ENCODE data around the gene ACSS2. TPM values are rescaled to one million over a fixed set of nuclear protein-coding genes. Genes with fewer than 3 reads are reported as not detected.

Gene ACSS2
- total RNA-seq, 4 donors from 2014 or later = 48.5 to 89.6 (median 68.1) TPM

DNA sequence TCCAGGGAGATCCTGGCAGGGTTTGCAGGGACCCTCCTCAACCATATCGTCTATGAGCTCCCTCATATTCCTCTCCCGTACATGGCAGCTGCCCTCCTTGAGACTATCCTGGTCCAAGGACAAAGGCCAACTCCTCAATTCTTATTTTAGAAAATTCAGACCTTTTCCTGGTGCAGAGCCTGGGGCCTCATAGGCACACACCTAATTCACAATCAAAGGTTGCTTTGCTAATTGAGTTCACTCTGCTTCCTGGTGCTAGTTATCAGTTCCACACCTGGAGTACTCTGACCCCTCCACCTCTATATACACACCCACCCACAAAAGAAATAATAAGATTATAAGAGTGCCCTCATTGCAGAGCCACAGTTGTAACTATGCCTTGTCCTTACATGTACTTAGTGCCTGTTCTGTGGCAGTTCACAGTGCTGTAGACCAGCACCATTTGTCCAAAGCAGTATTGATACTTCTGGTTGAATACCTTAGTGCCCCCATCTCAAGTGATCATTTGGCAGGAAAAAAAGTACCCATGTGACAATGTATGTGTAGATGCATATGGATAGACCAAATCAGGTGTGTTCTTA, 40.5 kb downstream of the ACSS2 start:
- no peaks in the 10 kb centered on the region for H3K36me3 ChIP-seq
- H3K4me3 ChIP-seq (replicated peaks in 1 of 3) = no peak overlapping the region
- DNase-seq = no peak
- H3K4me1 ChIP-seq = no peaks in the 10 kb centered on the region
- TF ChIP-seq, protein P1, sequence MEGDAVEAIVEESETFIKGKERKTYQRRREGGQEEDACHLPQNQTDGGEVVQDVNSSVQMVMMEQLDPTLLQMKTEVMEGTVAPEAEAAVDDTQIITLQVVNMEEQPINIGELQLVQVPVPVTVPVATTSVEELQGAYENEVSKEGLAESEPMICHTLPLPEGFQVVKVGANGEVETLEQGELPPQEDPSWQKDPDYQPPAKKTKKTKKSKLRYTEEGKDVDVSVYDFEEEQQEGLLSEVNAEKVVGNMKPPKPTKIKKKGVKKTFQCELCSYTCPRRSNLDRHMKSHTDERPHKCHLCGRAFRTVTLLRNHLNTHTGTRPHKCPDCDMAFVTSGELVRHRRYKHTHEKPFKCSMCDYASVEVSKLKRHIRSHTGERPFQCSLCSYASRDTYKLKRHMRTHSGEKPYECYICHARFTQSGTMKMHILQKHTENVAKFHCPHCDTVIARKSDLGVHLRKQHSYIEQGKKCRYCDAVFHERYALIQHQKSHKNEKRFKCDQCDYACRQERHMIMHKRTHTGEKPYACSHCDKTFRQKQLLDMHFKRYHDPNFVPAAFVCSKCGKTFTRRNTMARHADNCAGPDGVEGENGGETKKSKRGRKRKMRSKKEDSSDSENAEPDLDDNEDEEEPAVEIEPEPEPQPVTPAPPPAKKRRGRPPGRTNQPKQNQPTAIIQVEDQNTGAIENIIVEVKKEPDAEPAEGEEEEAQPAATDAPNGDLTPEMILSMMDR (IDR thresholded peaks at IDR 0.05) = no peak
- TF ChIP-seq POLR2A (IDR thresholded peaks at IDR 0.05) = no peak
- WGBS, 2 donors = 81 to 91% methylated on average over 2 of the region's 2 CpGs
- intact Hi-C loops (cut with DNase I) = no loop called here
- no peaks in the 10 kb centered on the region for H3K27me3 ChIP-seq
- no peaks in the 10 kb centered on the region for H3K9me3 ChIP-seq
- no peak overlapping the region for H3K27ac ChIP-seq

DNA sequence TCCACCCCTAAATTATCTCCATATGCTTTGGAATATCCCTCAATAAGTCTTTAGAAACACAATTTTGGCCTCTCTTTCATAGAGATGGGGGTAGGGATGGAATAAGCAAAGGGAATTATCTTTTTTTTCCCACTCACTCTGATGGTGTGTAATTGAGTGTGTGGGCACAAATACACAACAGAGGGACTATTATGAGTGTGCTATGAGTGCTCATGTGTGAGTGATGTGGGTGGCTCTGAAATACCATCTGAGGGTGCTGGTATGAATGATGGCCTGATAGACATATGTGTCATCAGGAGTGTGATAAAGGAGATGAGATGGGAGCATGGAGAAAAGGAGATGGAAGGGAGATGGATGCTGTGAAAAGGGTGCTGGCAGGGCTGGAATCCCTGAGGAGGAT, 43.6 kb downstream of the ACSS2 start:
- Histone ChIP-seq H3K27ac (no peak overlapping the region), H3K4me3 (replicated peaks in 1 of 3) (no peak overlapping the region), H3K4me1 (peaks cover 4 to 14% of the 10 kb centered on the region in 2 donors), H3K9me3 (no peaks in the 10 kb centered on the region), H3K27me3 (no peaks in the 10 kb centered on the region), H3K36me3 (peaks cover 0 to 7% of the 10 kb centered on the region in 2 donors)
- no peak for TF ChIP-seq POLR2A (IDR thresholded peaks at IDR 0.05)
- TF ChIP-seq, protein P1 (IDR thresholded peaks at IDR 0.05) = no peak
- no peak for DNase-seq
- intact Hi-C loops (cut with DNase I) = no loop called here

DNA sequence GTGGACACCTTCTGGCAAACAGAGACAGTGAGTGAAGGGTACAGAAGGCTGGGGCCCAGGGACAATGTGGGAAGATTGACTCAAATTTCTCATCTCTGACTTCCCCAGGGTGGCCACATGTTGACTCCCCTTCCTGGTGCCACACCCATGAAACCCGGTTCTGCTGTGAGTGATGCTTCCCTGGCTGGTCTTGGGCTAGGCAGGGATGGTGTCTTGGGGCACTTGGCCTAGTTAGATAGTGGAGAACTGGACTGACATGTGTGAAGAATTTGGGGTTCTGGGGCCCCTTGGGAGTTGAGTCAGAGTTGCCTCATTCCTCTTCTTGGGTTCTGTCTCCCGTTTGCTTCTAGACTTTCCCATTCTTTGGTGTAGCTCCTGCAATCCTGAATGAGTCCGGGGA, 45.0 kb downstream of the ACSS2 start:
- DNase-seq = no peak
- no peak for TF ChIP-seq POLR2A (IDR thresholded peaks at IDR 0.05)
- peaks cover 3 to 7% of the 10 kb centered on the region in 2 donors for H3K36me3 ChIP-seq
- H3K27ac ChIP-seq = peak overlapping the region in 1 of 3 donors; percentile 76
- no peak overlapping the region for H3K4me3 ChIP-seq (replicated peaks in 1 of 3)
- intact Hi-C loops (cut with DNase I) = no loop called here
- peaks cover 4 to 14% of the 10 kb centered on the region in 2 donors for H3K4me1 ChIP-seq
- WGBS, 2 donors = 79 to 86% methylated on average over 3 of the region's 3 CpGs
- H3K27me3 ChIP-seq = no peaks in the 10 kb centered on the region
- no peaks in the 10 kb centered on the region for H3K9me3 ChIP-seq

DNA sequence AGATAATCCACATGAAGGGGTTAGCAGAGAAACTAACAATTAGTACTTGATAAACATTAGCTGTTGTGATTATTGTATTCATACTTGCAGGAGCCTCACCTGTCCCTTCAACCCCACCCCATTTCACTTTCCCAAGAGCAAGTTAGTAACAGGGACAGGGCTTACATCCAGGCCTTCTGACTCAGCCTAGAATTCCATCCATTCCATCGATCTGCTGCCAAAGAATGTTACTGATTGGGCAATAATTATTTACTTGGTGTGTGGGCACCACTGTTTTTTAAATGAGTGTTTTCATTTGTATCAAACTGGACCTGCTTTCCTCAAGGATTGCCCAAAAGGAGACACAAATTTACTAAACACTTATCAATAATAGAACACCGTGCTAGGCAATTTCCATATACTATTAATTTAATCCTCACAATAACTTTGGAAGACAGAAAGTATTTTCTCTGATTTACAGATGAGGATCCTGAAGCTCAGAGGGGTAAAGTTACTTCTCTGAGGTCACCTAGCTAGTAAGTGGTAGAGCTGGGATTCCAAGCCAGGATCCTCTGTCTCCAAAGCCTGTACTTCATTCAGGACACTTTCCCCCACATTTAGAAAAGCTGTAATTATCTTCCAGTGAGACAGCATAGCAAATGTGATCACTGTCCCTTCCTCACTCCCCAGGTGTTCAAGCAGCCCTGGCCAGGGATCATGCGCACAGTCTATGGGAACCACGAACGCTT, 46.4 kb downstream of the ACSS2 start:
- 85 to 87% methylated on average over 5 of the region's 5 CpGs for WGBS, 2 donors
- peak; percentile 13 to 45 for DNase-seq
- no peaks in the 10 kb centered on the region for H3K27me3 ChIP-seq
- TF ChIP-seq POLR2A (IDR thresholded peaks at IDR 0.05) = no peak
- TF ChIP-seq, protein P1 (IDR thresholded peaks at IDR 0.05) = no peak
- peaks cover 4 to 14% of the 10 kb centered on the region in 2 donors for H3K4me1 ChIP-seq
- peak overlapping the region; percentile 9 to 82 (median 53) for H3K27ac ChIP-seq
- peaks cover 3 to 19% of the 10 kb centered on the region in 2 donors for H3K36me3 ChIP-seq
- intact Hi-C loops (cut with DNase I) = no loop called here
- H3K9me3 ChIP-seq = no peaks in the 10 kb centered on the region
- no peak overlapping the region for H3K4me3 ChIP-seq (replicated peaks in 1 of 3)

DNA sequence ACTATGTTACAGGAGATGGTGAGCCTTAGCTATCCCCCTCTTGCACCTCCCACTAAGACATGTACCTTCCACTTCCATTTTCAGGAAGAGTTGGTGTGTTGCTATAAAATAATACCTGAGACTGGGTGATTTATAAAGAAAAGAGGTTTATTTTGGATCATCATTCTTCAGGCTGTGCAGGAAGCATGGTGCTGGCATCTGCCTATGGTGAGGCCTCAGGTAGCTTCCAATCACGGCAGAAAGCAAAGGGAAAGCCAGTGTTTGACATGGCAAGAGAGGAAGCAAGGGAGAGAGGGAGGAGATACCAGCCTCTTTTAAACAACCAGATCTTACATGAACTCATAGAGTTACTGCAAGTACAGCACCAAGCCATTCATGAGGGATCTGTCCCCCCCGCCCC, 47.0 kb downstream of the ACSS2 start:
- TF ChIP-seq, protein P1 (IDR thresholded peaks at IDR 0.05) = no peak
- TF ChIP-seq POLR2A (IDR thresholded peaks at IDR 0.05) = no peak
- Histone ChIP-seq H3K27me3 (no peaks in the 10 kb centered on the region), H3K9me3 (no peaks in the 10 kb centered on the region), H3K36me3 (peaks cover 3 to 24% of the 10 kb centered on the region in 2 donors), H3K27ac (peak overlapping the region; percentile 9 to 82 (median 53)), H3K4me1 (peaks cover 4 to 14% of the 10 kb centered on the region in 2 donors), H3K4me3 (replicated peaks in 1 of 3) (no peak overlapping the region)
- intact Hi-C loops (cut with DNase I) = no loop called here
- WGBS, 2 donors = 92 to 93% methylated on average over 2 of the region's 2 CpGs
- no peak for DNase-seq
